Measurements from ENCODE around the gene CHURC1.

GRCh38 chr14:64946310-64947045, 32.2 kb downstream of the CHURC1 start:
- TF ChIP-seq SETDB1 (IDR thresholded peaks at IDR 0.05; ENCODE audit: insufficient read length, low read length) (no peak), ZNF266 (tag by site-specific recombination; IDR thresholded peaks at IDR 0.05; ENCODE audit: low read depth) (no peak), ZFP37 (tag by site-specific recombination; IDR thresholded peaks at IDR 0.05) (no peak), CTCF (tag by site-specific recombination; IDR thresholded peaks at IDR 0.05) (no peak), REST (tag by site-specific recombination; IDR thresholded peaks at IDR 0.05) (no peak), ZNF280D (tag by site-specific recombination; IDR thresholded peaks at IDR 0.05) (no peak), ZBTB21 (tag by site-specific recombination; IDR thresholded peaks at IDR 0.05) (no peak), ZNF585B (tag by site-specific recombination; IDR thresholded peaks at IDR 0.05) (no peak), SCRT1 (tag by site-specific recombination; IDR thresholded peaks at IDR 0.05; ENCODE audit: borderline replicate concordance) (no peak), ZNF302 (tag by site-specific recombination; IDR thresholded peaks at IDR 0.05; ENCODE audit: low read depth) (no peak)

All from HEK293 (cell line).